HCT116 (cell line): ENCODE data around the gene TUBA4A. TPM values are rescaled to one million over a fixed set of nuclear protein-coding genes. Genes with fewer than 3 reads are reported as not detected.

Experiments used
- ATAC-seq: fragments of 200-7000 bp; cut with Tn5 transposase; 2 replicates; pipeline ENCODE4 v1.9.1; 2020; ENCODE audit warnings: mild to moderate bottlenecking, moderate library complexity
- BruUV-seq: library from RNA; stranded (reverse); fragments of 400-500 nt; replicated peaks from 2 replicates; lab custom pipeline; 2021; lab: Mats Ljungman, UMichigan
- CTCF ChIA-PET: fragments of 300-600 bp; sonication (Branson Sonifier 250); formaldehyde crosslinking; loops from one replicate; lab custom pipeline; 2021; ENCODE audit warnings: antibody characterized with exemption; lab: Charles Lee
- POLR2A ChIA-PET: fragments of 300-600, 350-600 bp; sonication (Branson Sonifier 250); formaldehyde crosslinking; loops from one replicate; lab custom pipeline; 2021; ENCODE audit warnings: antibody characterized with exemption; lab: Charles Lee
- RAD21 ChIA-PET, 2 experiments: fragments of 300-600 bp; sonication (Branson Sonifier 250); formaldehyde crosslinking; loops; one replicate each; lab custom pipeline; 2023; ENCODE audit warnings: low total read pairs in 2 of 2; ENCODE audit not compliant: uncharacterized antibody in 2 of 2, unreplicated experiment in 2 of 2, low non-redundant PET in 1 of 2; lab: Charles Lee
- DNase-seq: peaks from one replicate; pipeline ENCODE4 v3.0.0-alpha.2; 2010; ENCODE audit warnings: low read depth, low spot score
- H2AFZ ChIP-seq: fragments of 200-600 bp; shearing (Covaris generic), sonication (generic); 2 replicates; pipeline ENCODE4 v1.6.1; 2017; ENCODE audit warnings: low read depth, mixed run types, mixed read lengths, antibody characterized with exemption, low read length; ENCODE audit not compliant: poor library complexity, severe bottlenecking
- H3K27ac ChIP-seq: 2 replicates; pipeline ENCODE4 v1.5.1; 2012; ENCODE audit warnings: low read depth, low read length
- H3K27me3 ChIP-seq: fragments of 200-600 bp; sonication (generic); 2 replicates; pipeline ENCODE4 v1.6.1; 2016; ENCODE audit warnings: mixed run types, low read length, mixed read lengths; ENCODE audit not compliant: insufficient read depth
- H3K36me3 ChIP-seq, 2 experiments: fragments of 200-500 bp in 1 of 2; fragments of 200-600 bp in 1 of 2; sonication (Bioruptor generic) in 1 of 2; sonication (generic) in 1 of 2; 2 replicates each; pipeline versions ENCODE4 v1.5.1 to v1.6.1; 2014 to 2016; ENCODE audit warnings: low read length in 2 of 2, inconsistent platforms in 1 of 2, mixed read lengths in 1 of 2, mixed run types in 1 of 2; ENCODE audit not compliant: insufficient read depth in 2 of 2, control insufficient read depth in 1 of 2
- H3K4me1 ChIP-seq, 2 experiments: fragments of 200-600 bp in 1 of 2; sonication (generic) in 1 of 2; 2 replicates each; pipeline versions ENCODE4 v1.5.1 to v1.6.1; 2012 to 2017; ENCODE audit warnings: low read length in 2 of 2, inconsistent platforms in 1 of 2, mild to moderate bottlenecking in 1 of 2, mixed read lengths in 1 of 2, mixed run types in 1 of 2, moderate library complexity in 1 of 2; ENCODE audit not compliant: insufficient read depth in 2 of 2, control insufficient read depth in 1 of 2
- H3K4me2 ChIP-seq: fragments of 200-600 bp; sonication (generic); 2 replicates; pipeline ENCODE4 v1.6.1; 2017; ENCODE audit warnings: mixed run types, low read length, mixed read lengths
- H3K4me3 ChIP-seq, 2 experiments: fragments of 200-600 bp in 1 of 2; sonication (generic) in 1 of 2; replicated peaks in 1 of 2; 2 replicates each; pipeline ENCODE4 v1.5.1; 2011 to 2016; ENCODE audit warnings: low read length in 2 of 2, control low read depth in 1 of 2, low read depth in 1 of 2, mild to moderate bottlenecking in 1 of 2, mixed read lengths in 1 of 2, mixed run types in 1 of 2
- H3K79me2 ChIP-seq: fragments of 200-600 bp; sonication (generic); 2 replicates; pipeline ENCODE4 v1.6.1; 2017; ENCODE audit warnings: mild to moderate bottlenecking, mixed run types, low read length, moderate library complexity, mixed read lengths; ENCODE audit not compliant: insufficient read depth
- H3K9ac ChIP-seq: fragments of 200-600 bp; sonication (generic); 2 replicates; pipeline ENCODE4 v1.6.1; 2016; ENCODE audit warnings: low read length, mixed read lengths
- H3K9me2 ChIP-seq: fragments of 200-600 bp; sonication (generic), shearing (Covaris generic); 2 replicates; pipeline ENCODE4 v1.6.1; 2017; ENCODE audit warnings: mixed run types, mild to moderate bottlenecking, moderate library complexity; ENCODE audit not compliant: insufficient read depth
- H3K9me3 ChIP-seq, 2 experiments: fragments of 200-500 bp in 1 of 2; fragments of 200-600 bp in 1 of 2; sonication (Bioruptor generic) in 1 of 2; sonication (generic) in 1 of 2; 2 replicates each; pipeline ENCODE4 v1.6.1; 2014 to 2017; ENCODE audit warnings: low read length in 2 of 2, mixed read lengths in 2 of 2, inconsistent platforms in 1 of 2, low read depth in 1 of 2, mild to moderate bottlenecking in 1 of 2, mixed run types in 1 of 2, moderate library complexity in 1 of 2; ENCODE audit not compliant: control insufficient read depth in 1 of 2, insufficient read depth in 1 of 2
- H4K20me1 ChIP-seq: fragments of 200-600 bp; sonication (generic), shearing (Covaris generic); 2 replicates; pipeline ENCODE4 v1.6.1; 2017; ENCODE audit warnings: mixed run types, mild to moderate bottlenecking, moderate library complexity; ENCODE audit not compliant: insufficient read depth
- CTCF ChIP-seq, 3 experiments: fragments of 200-600 bp in 1 of 3; sonication (generic) in 1 of 3; IDR thresholded peaks in 2 of 3; conservative IDR thresholded peaks in 1 of 3; 2 replicates each; pipeline ENCODE4 v1.5.1; 2012 to 2017; ENCODE audit warnings: low read depth in 2 of 3, low read length in 2 of 3, antibody characterized with exemption in 1 of 3, borderline replicate concordance in 1 of 3, control low read depth in 1 of 3, mild to moderate bottlenecking in 1 of 3, mixed read lengths in 1 of 3, mixed run types in 1 of 3, moderate library complexity in 1 of 3; ENCODE audit not compliant: insufficient read depth in 1 of 3
- EGR1 ChIP-seq: IDR thresholded peaks from 2 replicates; pipeline ENCODE4 v1.6.1; 2012; ENCODE audit warnings: low read depth
- ELF1 ChIP-seq: IDR thresholded peaks from 2 replicates; pipeline ENCODE4 v1.6.1; 2012; ENCODE audit warnings: low read depth, borderline replicate concordance
- EZH2phosphoT487 ChIP-seq: fragments of 200-600 bp; IDR thresholded peaks from 2 replicates; pipeline ENCODE4 v1.6.1; 2018; ENCODE audit warnings: antibody characterized with exemption, borderline replicate concordance
- FOSL1 ChIP-seq: IDR thresholded peaks from 2 replicates; pipeline ENCODE4 v1.6.1; 2012; ENCODE audit warnings: low read depth
- POLR2A ChIP-seq: IDR thresholded peaks from 2 replicates; pipeline ENCODE4 v1.7.0; 2011; ENCODE audit warnings: borderline replicate concordance; ENCODE audit not compliant: insufficient read depth, insufficient read length; ENCODE audit errors: extremely low read depth
- POLR2AphosphoS5 ChIP-seq: IDR thresholded peaks from 2 replicates; pipeline ENCODE4 v1.6.1; 2011; ENCODE audit warnings: mild to moderate bottlenecking, low read depth, low read length, moderate library complexity
- SIN3A ChIP-seq: IDR thresholded peaks from 2 replicates; pipeline ENCODE4 v1.6.1; 2012; ENCODE audit warnings: low read depth
- ZFX ChIP-seq: fragments of 450-650 bp; IDR thresholded peaks from 2 replicates; pipeline ENCODE4 v1.6.1; 2017
- ZNF274 ChIP-seq: fragments of 200-500 bp; sonication (Bioruptor generic); IDR thresholded peaks from 2 replicates; pipeline ENCODE4 v1.6.1; 2014; ENCODE audit warnings: mild to moderate bottlenecking, low read depth, low read length, inconsistent platforms
- intact Hi-C: fragments of 100-400 bp; cut with micrococcal nuclease; formaldehyde crosslinking; loops from 2 replicates; pipeline ENCODE4 v1.10.0; 2022
- total RNA-seq: library from RNA; stranded (reverse); gene quantifications from one replicate; pipeline ENCODE4 v1.2.1, GENCODE V29; 2021; ENCODE audit not compliant: unreplicated experiment

Gene TUBA4A
- total RNA-seq, 1 experiment from 2014 or later, result 32.7 TPM

GRCh38 chr2:219234331-219234730 lies 19.4 kb downstream of the TUBA4A start:
- Histone ChIP-seq H2AFZ (no peak overlapping the region), H3K4me1 (peaks cover 0 to 7% of the 10 kb centered on the region in 2 experiments; a peak in 2 of 4 replicates), H3K4me2 (no peak overlapping the region), H3K9ac (no peak overlapping the region), H4K20me1 (no peaks in the 10 kb centered on the region), H3K27me3 (no peaks in the 10 kb centered on the region), H3K27ac (no peak overlapping the region), H3K36me3 (peaks cover 31 to 56% of the 10 kb centered on the region in 2 experiments; a peak in 3 of 4 replicates), H3K4me3 (no peak overlapping the region), H3K9me2 (no peaks in the 10 kb centered on the region), H3K79me2 (peaks cover 10% of the 10 kb centered on the region), H3K9me3 (no peaks in the 10 kb centered on the region)
- DNase-seq (no peak), ATAC-seq (no peak)
- ChIA-PET RAD21 (no interaction called here), POLR2A (no interaction called here), CTCF (interaction anchor here (1.0 kb wide), 1 partner anchor 44 kb away, joined by 3 read pairs; no protein-coding TSS in a partner anchor)
- intact Hi-C loops, result no loop called here
- TF ChIP-seq POLR2A, result no peak
- no peak for TF ChIP-seq POLR2AphosphoS5
- TF ChIP-seq EGR1, result no peak
- TF ChIP-seq FOSL1, result no peak
- TF ChIP-seq EZH2phosphoT487, result no peak
- no peak for TF ChIP-seq ELF1
- no peak for TF ChIP-seq ZFX
- TF ChIP-seq CTCF (IDR thresholded peaks at IDR 0.05 in 2 of 3, conservative IDR thresholded peaks at IDR 0.05 in 1 of 3; ENCODE audit: borderline replicate concordance in 1 of 3, insufficient read depth in 1 of 3, low read depth in 2 of 3, low read length in 2 of 3), result no peak
- no peak for TF ChIP-seq ZNF274
- no peak for TF ChIP-seq SIN3A
- BruUV-seq, result no TSS peak
